Raji (cell line): ENCODE measurements around the gene THEM5.

Source experiments
- POLR2A ChIP-seq: IDR thresholded peaks from 2 replicates; pipeline ENCODE4 v1.6.1; 2011; ENCODE audit warnings: low read depth, low read length, control low read depth; ENCODE audit not compliant: insufficient read depth

The THEM5 gene

GRCh38 chr1:151867765-151868411 lies 14.4 kb upstream of the THEM5 start:
- no peak for TF ChIP-seq POLR2A

GRCh38 chr1:151867321-151867720 lies 13.8 kb upstream of the THEM5 start:
- TF ChIP-seq POLR2A: no peak

GRCh38 chr1:151864411-151864810 lies 10.9 kb upstream of the THEM5 start:
- TF ChIP-seq POLR2A: no peak

GRCh38 chr1:151862604-151863003 lies 9.1 kb upstream of the THEM5 start:
- TF ChIP-seq POLR2A: no peak

GRCh38 chr1:151860504-151861187 lies 7.1 kb upstream of the THEM5 start:
- no peak for TF ChIP-seq POLR2A

- no peak for TF ChIP-seq POLR2A
Observed at GRCh38 chr1:151859891-151860293, 6.4 kb upstream of the THEM5 start.

GRCh38 chr1:151858886-151859665 lies 5.6 kb upstream of the THEM5 start:
- no peak for TF ChIP-seq POLR2A

GRCh38 chr1:151858030-151858746 lies 4.7 kb upstream of the THEM5 start:
- no peak for TF ChIP-seq POLR2A

GRCh38 chr1:151855933-151856332 lies 2.4 kb upstream of the THEM5 start:
- no peak for TF ChIP-seq POLR2A

GRCh38 chr1:151854658-151855057 lies 1.1 kb upstream of the THEM5 start:
- TF ChIP-seq POLR2A: no peak

- no peak for TF ChIP-seq POLR2A
Observed at GRCh38 chr1:151852733-151853132, 779 bp downstream of the THEM5 start.

GRCh38 chr1:151851886-151852285 lies 1.6 kb downstream of the THEM5 start:
- no peak for TF ChIP-seq POLR2A

- no peak for TF ChIP-seq POLR2A
Observed at GRCh38 chr1:151849871-151850270, 3.6 kb downstream of the THEM5 start.

GRCh38 chr1:151849126-151849525 lies 4.4 kb downstream of the THEM5 start:
- no peak for TF ChIP-seq POLR2A

- no peak for TF ChIP-seq POLR2A
Observed at GRCh38 chr1:151847867-151848596, 5.5 kb downstream of the THEM5 start.
